A673 (cell line): ENCODE results near the gene CORO7. TPM values are rescaled to one million over a fixed set of nuclear protein-coding genes. Genes with fewer than 3 reads are reported as not detected.

ENCODE experiments used
- BruUV-seq: library from RNA; stranded (reverse); fragments of 400-500 nt; replicated peaks from 2 replicates; lab custom pipeline; 2021; lab: Mats Ljungman, UMichigan
- CTCF ChIA-PET: fragments of 300-600 bp; sonication (Branson Sonifier 250); formaldehyde crosslinking; loops from one replicate; lab custom pipeline; 2022; ENCODE audit warnings: antibody characterized with exemption; lab: Charles Lee
- POLR2A ChIA-PET: fragments of 300-600 bp; sonication (Branson Sonifier 250); formaldehyde crosslinking; loops from one replicate; lab custom pipeline; 2022; ENCODE audit warnings: antibody characterized with exemption; ENCODE audit not compliant: low non-redundant PET; lab: Charles Lee
- DNase-seq: peaks from one replicate; pipeline ENCODE4 v3.0.0-alpha.2; 2015; ENCODE audit warnings: low spot score
- H3K27ac ChIP-seq: fragments of 200-600 bp; sonication (generic); 2 replicates; pipeline ENCODE4 v1.5.1; 2016; ENCODE audit warnings: mixed run types, low read depth, mild to moderate bottlenecking, mixed read lengths, antibody characterized with exemption, low read length; ENCODE audit not compliant: poor library complexity, severe bottlenecking
- H3K27me3 ChIP-seq: fragments of 200-600 bp; sonication (generic); replicated peaks from 2 replicates; pipeline ENCODE4 v1.6.1; 2017; ENCODE audit warnings: mixed run types, low read depth, mild to moderate bottlenecking, mixed read lengths, antibody characterized with exemption, low read length; ENCODE audit not compliant: insufficient read depth, poor library complexity
- H3K36me3 ChIP-seq: fragments of 200-600 bp; sonication (generic); 2 replicates; pipeline ENCODE4 v1.6.1; 2016; ENCODE audit warnings: mixed run types, mild to moderate bottlenecking, mixed read lengths, antibody characterized with exemption, low read length; ENCODE audit not compliant: insufficient read depth, poor library complexity, severe bottlenecking
- H3K4me1 ChIP-seq: fragments of 200-600 bp; sonication (generic); 2 replicates; pipeline ENCODE4 v1.6.1; 2017; ENCODE audit warnings: mixed run types, mild to moderate bottlenecking, mixed read lengths, antibody characterized with exemption, low read length; ENCODE audit not compliant: insufficient read depth, poor library complexity, severe bottlenecking
- H3K4me3 ChIP-seq: fragments of 200-600 bp; sonication (generic); 2 replicates; pipeline ENCODE4 v1.5.1; 2016; ENCODE audit warnings: low read depth, mixed run types, mild to moderate bottlenecking, mixed read lengths, low read length; ENCODE audit not compliant: poor library complexity, severe bottlenecking
- H3K9me3 ChIP-seq: fragments of 200-600 bp; sonication (generic); 2 replicates; pipeline ENCODE4 v1.6.1; 2016; ENCODE audit warnings: mixed run types, low read depth, mild to moderate bottlenecking, mixed read lengths, antibody characterized with exemption, low read length; ENCODE audit not compliant: poor library complexity, severe bottlenecking
- CTCF ChIP-seq: fragments of 300-800, 200-600 bp; sonication (generic); conservative IDR thresholded peaks from 2 replicates; pipeline ENCODE4 v1.5.1; 2017; ENCODE audit warnings: low read depth, mild to moderate bottlenecking, antibody characterized with exemption, low read length, moderate library complexity, mixed read lengths
- EZH2 ChIP-seq: fragments of 200-600 bp; sonication (generic); IDR thresholded peaks from 2 replicates; pipeline ENCODE4 v1.6.1; 2017; ENCODE audit warnings: borderline replicate concordance, low read depth, mild to moderate bottlenecking, mixed read lengths, antibody characterized with exemption, low read length; ENCODE audit not compliant: poor library complexity, severe bottlenecking
- intact Hi-C: fragments of 100-400 bp; cut with micrococcal nuclease; formaldehyde crosslinking; loops from one replicate; pipeline ENCODE4 v1.10.0; 2022; ENCODE audit not compliant: unreplicated experiment
- total RNA-seq: library from RNA; stranded (reverse); gene quantifications from 2 replicates; pipeline ENCODE4 v1.2.3, GENCODE V29; 2021

Gene CORO7
- total RNA-seq, 1 experiment from 2014 or later = 24.4 TPM

DNA sequence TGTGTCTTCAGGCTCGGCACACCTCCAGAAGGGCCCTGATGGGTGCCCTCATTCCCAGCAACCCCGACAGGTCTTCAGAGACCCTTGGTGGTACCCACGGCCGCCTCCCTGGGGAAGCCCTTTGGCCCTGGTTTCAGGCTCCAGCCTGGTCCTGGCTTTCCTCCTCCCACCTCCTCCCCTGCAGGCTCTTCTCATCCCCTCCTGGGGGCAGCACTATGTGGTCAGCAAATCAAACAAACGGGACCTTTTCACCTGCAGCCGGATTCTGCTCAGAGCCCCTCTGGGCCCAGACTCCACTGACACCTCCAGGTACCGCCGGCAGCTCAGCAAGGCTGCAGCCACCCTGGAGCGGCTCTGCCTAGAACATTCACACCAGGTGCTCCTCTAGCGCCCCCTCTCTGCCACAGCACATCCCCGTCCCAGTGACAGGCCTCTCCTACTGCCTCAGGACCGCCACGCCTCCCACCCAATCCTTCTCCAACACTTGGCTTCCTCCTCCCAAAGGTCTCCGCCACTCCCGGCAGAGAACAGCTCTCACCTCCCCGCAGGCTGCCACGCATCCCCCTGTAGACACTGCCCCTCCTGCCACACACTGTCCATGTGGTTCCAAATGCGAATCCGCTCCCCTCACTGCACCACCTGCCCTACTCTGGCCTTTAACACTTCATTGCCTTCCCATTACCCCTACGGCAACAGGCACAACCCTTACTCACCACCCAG is 12.0 kb downstream of the CORO7 start:
- no peaks in the 10 kb centered on the region for H3K36me3 ChIP-seq
- no TSS peak for BruUV-seq
- TF ChIP-seq EZH2 (no peak), CTCF (peak; percentile 90)
- ChIA-PET POLR2A (no interaction called here), CTCF (interaction anchor here (0.5 to 3.3 kb wide), 4 partner anchors 45 to 713 kb away, joined by 3 to 37 read pairs (median 12); no protein-coding TSS in a partner anchor)
- DNase-seq = peak; percentile 71
- intact Hi-C loops = loop anchor here (5.0 to 10.0 kb wide), 2 partner anchors 422 to 550 kb away; partner anchors contain the start of gene SEC14L5
- H3K4me1 ChIP-seq = no peaks in the 10 kb centered on the region
- no peaks in the 10 kb centered on the region for H3K27me3 ChIP-seq
- H3K27ac ChIP-seq = no peak overlapping the region
- H3K9me3 ChIP-seq = no peaks in the 10 kb centered on the region
- no peak overlapping the region for H3K4me3 ChIP-seq

- Histone ChIP-seq H3K4me3 (no peak overlapping the region), H3K27ac (no peak overlapping the region), H3K4me1 (no peaks in the 10 kb centered on the region), H3K9me3 (no peaks in the 10 kb centered on the region), H3K36me3 (no peaks in the 10 kb centered on the region), H3K27me3 (no peaks in the 10 kb centered on the region)
- ChIA-PET POLR2A (interaction anchor here (0.6 kb wide), 1 partner anchor 222 kb away, joined by 3 read pairs; no protein-coding TSS in a partner anchor), CTCF (interaction anchor here (0.5 to 3.3 kb wide), 21 partner anchors 11 to 871 kb away, joined by 3 to 37 read pairs (median 4); partner anchors contain the start of genes PAM16 and TFAP4)
- no TSS peak for BruUV-seq
- intact Hi-C loops = loop anchor here (2.0 to 10.0 kb wide), 3 partner anchors 143 to 551 kb away; partner anchors contain the start of gene SEC14L5
- TF ChIP-seq EZH2 (no peak), CTCF (no peak)
- DNase-seq = no peak
Measured at GRCh38 chr16:4403133-4403949, 13.1 kb downstream of the CORO7 start.

- CTCF ChIA-PET = interaction anchor here (0.5 to 3.3 kb wide), 24 partner anchors 10 to 870 kb away, joined by 3 to 37 read pairs (median 4); partner anchors contain the start of genes PAM16 and TFAP4
- no peaks in the 10 kb centered on the region for H3K36me3 ChIP-seq
- BruUV-seq = no TSS peak
- H3K4me1 ChIP-seq = no peaks in the 10 kb centered on the region
- H3K27ac ChIP-seq = no peak overlapping the region
- POLR2A ChIA-PET = no interaction called here
- intact Hi-C loops = loop anchor here (1.0 to 10.0 kb wide), 5 partner anchors 43 to 552 kb away; partner anchors contain the start of gene SEC14L5
- peak; percentile 96 for TF ChIP-seq CTCF
- no peak for TF ChIP-seq EZH2
- DNase-seq = peak; percentile 84
- H3K4me3 ChIP-seq = peak overlapping the region; percentile 33
- no peaks in the 10 kb centered on the region for H3K27me3 ChIP-seq
- no peaks in the 10 kb centered on the region for H3K9me3 ChIP-seq
Measured at GRCh38 chr16:4402439-4403132, 13.8 kb downstream of the CORO7 start.
